ENCODE data around the gene PDE2A.

Gene PDE2A

GRCh38 chr11:72544589-72544988 lies 129.6 kb downstream of the PDE2A start:
- no peak for DNase-seq (ENCODE audit: low read depth in 2 of 2)

GRCh38 chr11:72543849-72544542 lies 130.2 kb downstream of the PDE2A start:
- DNase-seq (ENCODE audit: low read depth in 2 of 2): no peak

GRCh38 chr11:72541257-72541974 lies 132.8 kb downstream of the PDE2A start:
- no peak for DNase-seq (ENCODE audit: low read depth in 2 of 2)

GRCh38 chr11:72537051-72537450 lies 137.2 kb downstream of the PDE2A start:
- no peak for DNase-seq (ENCODE audit: low read depth in 2 of 2)

- no peak for DNase-seq (ENCODE audit: low read depth in 2 of 2)
Measured at GRCh38 chr11:72535194-72535547, 139.1 kb downstream of the PDE2A start.

GRCh38 chr11:72534371-72535193 lies 139.6 kb downstream of the PDE2A start:
- DNase-seq (ENCODE audit: low read depth in 2 of 2): no peak

GRCh38 chr11:72529068-72529467 lies 145.2 kb downstream of the PDE2A start:
- no peak for DNase-seq (ENCODE audit: low read depth in 2 of 2)

- DNase-seq (ENCODE audit: low read depth in 2 of 2): no peak
Measured at GRCh38 chr11:72528121-72528520, 146.1 kb downstream of the PDE2A start.
